K562 (cell line): Measurements from ENCODE around the gene CD300A. TPM values are rescaled to one million over a fixed set of nuclear protein-coding genes. Genes with fewer than 3 reads are reported as not detected.

Source experiments
- ATAC-seq: fragments of 200-7000 bp; cut with Tn5 transposase; 3 replicates; pipeline ENCODE4 v1.9.1; 2020; ENCODE audit warnings: moderate library complexity
- BruUV-seq: library from RNA; stranded (reverse); fragments of 400-500 nt; replicated peaks from 2 replicates; lab custom pipeline; 2021; lab: Mats Ljungman, UMichigan
- CTCF ChIA-PET: fragments of 300-600 bp; formaldehyde crosslinking; extraction: SDS; loops from one replicate; lab custom pipeline; 2021; ENCODE audit warnings: low intra/inter-chr PET ratio; lab: Yijun Ruan, JAX
- POLR2A ChIA-PET: fragments of 300-600, 350-650 bp; sonication (Branson Sonifier 250); formaldehyde crosslinking; extraction: SDS; loops from one replicate; lab custom pipeline; 2021; ENCODE audit warnings: antibody characterized with exemption, inconsistent platforms; lab: Yijun Ruan, JAX
- DNase-seq, 4 experiments: peaks; one replicate each; pipeline versions ENCODE4 v3.0.0 to v3.0.0-alpha.2; 2011 to 2018; ENCODE audit warnings: low spot score in 3 of 4, mixed read lengths in 3 of 4; ENCODE audit errors: extremely low read depth in 1 of 4
- FAIRE-seq: peaks from 2 replicates; lab custom pipeline; 2011; peaks lifted over from hg19 to GRCh38; lab: Jason Lieb, UNC
- H2AFZ ChIP-seq: 2 replicates; pipeline ENCODE4 v1.6.0; 2011; ENCODE audit warnings: low read depth, low read length, control low read depth, inconsistent platforms
- H3K27ac ChIP-seq: fragments of 200-600 bp; 3 replicates; pipeline ENCODE4 v1.8.0; 2011; ENCODE audit warnings: low read depth, mild to moderate bottlenecking, control low read depth, inconsistent platforms, low read length, moderate library complexity, mixed read lengths; ENCODE audit errors: extremely low read depth
- H3K27me3 ChIP-seq, 2 experiments: fragments of 300-600 bp in 1 of 2; 2 replicates in 1 of 2; 3 replicates in 1 of 2; pipeline versions ENCODE4 v1.6.0 to v1.8.0; 2011; ENCODE audit warnings: inconsistent platforms in 2 of 2, low read length in 2 of 2, mild to moderate bottlenecking in 1 of 2, mixed read lengths in 1 of 2, moderate library complexity in 1 of 2; ENCODE audit not compliant: control insufficient read depth in 2 of 2, insufficient read depth in 2 of 2
- H3K36me3 ChIP-seq: fragments of 300-600 bp; 3 replicates; pipeline ENCODE4 v1.8.0; 2011; ENCODE audit warnings: mild to moderate bottlenecking, low read length, inconsistent platforms; ENCODE audit not compliant: control insufficient read depth, insufficient read depth
- H3K4me1 ChIP-seq, 2 experiments: fragments of 200-600 bp in 1 of 2; replicated peaks in 1 of 2; 2 replicates in 1 of 2; 3 replicates in 1 of 2; pipeline versions ENCODE4 v1.5.1 to v1.8.0; 2011; ENCODE audit warnings: inconsistent platforms in 2 of 2, low read length in 2 of 2, mild to moderate bottlenecking in 1 of 2, mixed read lengths in 1 of 2, moderate library complexity in 1 of 2; ENCODE audit not compliant: control insufficient read depth in 2 of 2, insufficient read depth in 2 of 2
- H3K4me2 ChIP-seq: 2 replicates; pipeline ENCODE4 v1.6.1; 2011; ENCODE audit warnings: low read length, control low read depth, inconsistent platforms, mixed read lengths; ENCODE audit not compliant: insufficient read depth
- H3K4me3 ChIP-seq: fragments of 200-600 bp; sonication (generic), shearing (Covaris generic); 2 replicates; pipeline ENCODE4 v1.5.1; 2016; ENCODE audit warnings: control low read depth, inconsistent platforms
- H3K79me2 ChIP-seq: fragments of 200-600 bp; 3 replicates; pipeline ENCODE4 v1.8.0; 2011; ENCODE audit warnings: low read length, inconsistent platforms; ENCODE audit not compliant: control insufficient read depth, insufficient read depth
- H3K9ac ChIP-seq, 2 experiments: 2 replicates each; pipeline versions ENCODE4 v1.6.0 to v1.6.1; 2011; ENCODE audit warnings: low read depth in 2 of 2, low read length in 2 of 2, control low read depth in 1 of 2, inconsistent platforms in 1 of 2, mild to moderate bottlenecking in 1 of 2, mixed read lengths in 1 of 2; ENCODE audit not compliant: insufficient read depth in 1 of 2
- H3K9me1 ChIP-seq: one replicate; pipeline ENCODE4 v1.6.0; 2011; ENCODE audit warnings: inconsistent platforms, mild to moderate bottlenecking, low read length, moderate library complexity; ENCODE audit not compliant: control insufficient read depth, insufficient read depth
- H3K9me3 ChIP-seq: replicated peaks from 2 replicates; pipeline ENCODE4 v1.5.1; 2011; ENCODE audit warnings: low read depth, low read length, inconsistent platforms; ENCODE audit not compliant: control insufficient read depth, insufficient read depth
- H4K20me1 ChIP-seq: replicated peaks from 2 replicates; pipeline ENCODE4 v1.6.1; 2011; ENCODE audit warnings: low read length, inconsistent platforms, mixed read lengths; ENCODE audit not compliant: control insufficient read depth, insufficient read depth
- RBFOX2 ChIP-seq: fragments of 200-400 bp; formaldehyde crosslinking; IDR thresholded peaks from 2 replicates; pipeline ENCODE4 v1.6.1; 2017; ENCODE audit warnings: low read depth, mild to moderate bottlenecking, low read length, moderate library complexity
- SMARCE1 ChIP-seq: fragments of 450-650 bp; IDR thresholded peaks from 2 replicates; pipeline ENCODE4 v1.7.1; 2016; ENCODE audit warnings: mild to moderate bottlenecking
- SRSF3 ChIP-seq: fragments of 200-400 bp; formaldehyde crosslinking; IDR thresholded peaks from 2 replicates; pipeline ENCODE4 v1.6.1; 2016; ENCODE audit warnings: mild to moderate bottlenecking, low read length, moderate library complexity; ENCODE audit not compliant: insufficient read depth
- TAF1 ChIP-seq: IDR thresholded peaks from 2 replicates; pipeline ENCODE4 v1.6.1; 2011; ENCODE audit warnings: mild to moderate bottlenecking, low read length, moderate library complexity; ENCODE audit not compliant: insufficient read depth, control insufficient read depth, severe bottlenecking; ENCODE audit errors: extremely low read depth
- ZNF121 ChIP-seq: sonication (generic); formaldehyde crosslinking; conservative IDR thresholded peaks from 2 replicates; pipeline ENCODE4 v1.8.0; 2022; ENCODE audit warnings: missing genetic modification reagents
- ZNF830 ChIP-seq: fragments of 250-450 bp; sonication (Bioruptor Pico); IDR thresholded peaks from 2 replicates; pipeline ENCODE4 v1.5.0; 2021; ENCODE audit warnings: mild to moderate bottlenecking
- WGBS: fragments of 100-300 bp; shearing (Covaris generic); methylation state at CpG from one replicate; pipeline ENCODE4 v1.1.6; 2016; ENCODE audit warnings: low coverage, mixed read lengths; ENCODE audit not compliant: insufficient coverage; ENCODE audit errors: missing lambda C conversion rate; 5-methylcytosine and 5-hydroxymethylcytosine counted together
- in situ Hi-C: fragments of 300-500 bp; cut with MboI; formaldehyde crosslinking; loops from 4 replicates; pipeline ENCODE4 v1.15.0; 2018; ENCODE audit warnings: inconsistent platforms, mixed read lengths
- intact Hi-C: fragments of 100-400 bp; cut with micrococcal nuclease; formaldehyde crosslinking; loops from 2 replicates; pipeline ENCODE4 v1.14.2; 2022
- polyA plus RNA-seq, 8 experiments: library from polyadenylated mRNA; depleted of rRNA in 4 of 8; stranded (reverse) in 5 of 8; unstranded in 3 of 8; fragments of >200 nt; fragmentation: Nextera tagmentation in 2 of 8; fragmentation: Illumina TruSeq in 1 of 8; extraction: Ambion mirVana in 2 of 8; extraction: Trizol in 1 of 8; gene quantifications; 2 replicates each; pipeline versions ENCODE4 v1.2.1 to v1.2.3, GENCODE V29; 2011 to 2014; ENCODE audit warnings: inconsistent platforms in 1 of 8, missing spikeins in 1 of 8
- total RNA-seq, 7 experiments: library from RNA; depleted of rRNA in 6 of 7; stranded (reverse); fragments of >200 nt in 6 of 7; fragmentation: Illumina TruSeq in 2 of 7; extraction: Trizol in 2 of 7; gene quantifications; 2 replicates each; pipeline versions ENCODE4 v1.2.1 to v1.2.3, GENCODE V29; 2011 to 2021; ENCODE audit warnings: low replicate concordance in 1 of 7

The CD300A gene
- total and polyA plus RNA-seq, 9 of the 15 experiments (the other 6 are each of a cell fraction or from before 2014, with no cell fraction given): 0.21 to 1.7 (median 0.41) TPM; not detected in 1

GRCh38 chr17:74450925-74451403, 15.5 kb upstream of the CD300A start:
- 24% methylated on average over 13 of the region's 13 CpGs for WGBS

GRCh38 chr17:74451557-74451956, 14.9 kb upstream of the CD300A start:
- H3K4me2 ChIP-seq: no peak overlapping the region
- intact Hi-C loops (no loop called here), in situ Hi-C loops (no loop called here)
- no peak for DNase-seq
- BruUV-seq: no TSS peak
- ChIA-PET CTCF (no interaction called here), POLR2A (no interaction called here)
- no peak for ATAC-seq
- H3K27ac ChIP-seq: no peak overlapping the region
- H2AFZ ChIP-seq: no peak overlapping the region
- no peaks in the 10 kb centered on the region for H3K9me1 ChIP-seq
- no peak overlapping the region for H3K9ac ChIP-seq
- peaks cover 9 to 44% of the 10 kb centered on the region in 2 experiments; a peak in 3 of 5 replicates for H3K27me3 ChIP-seq
- no peaks in the 10 kb centered on the region for H4K20me1 ChIP-seq
- no peak for FAIRE-seq
- H3K4me1 ChIP-seq: peaks cover 11 to 26% of the 10 kb centered on the region in 2 experiments; a peak in 4 of 5 replicates
- H3K4me3 ChIP-seq: no peak overlapping the region
- WGBS: 21% methylated on average over 6 of the region's 6 CpGs
- no peak for TF ChIP-seq RBFOX2
- peak; percentile 52 for TF ChIP-seq ZNF121 (CRISPR knock-in tag)
- TF ChIP-seq ZNF830 (CRISPR knock-in tag): no peak
- H3K79me2 ChIP-seq: no peaks in the 10 kb centered on the region
- no peaks in the 10 kb centered on the region for H3K36me3 ChIP-seq
- H3K9me3 ChIP-seq: no peaks in the 10 kb centered on the region

More at GRCh38 chr17:74450925-74451403, 15.5 kb upstream of the CD300A start:
- ChIA-PET POLR2A (interaction anchor here (0.8 kb wide), 1 partner anchor 39 kb away, joined by 4 read pairs; no protein-coding TSS in a partner anchor), CTCF (interaction anchor here (0.9 kb wide), 1 partner anchor 42 kb away, joined by 4 read pairs; no protein-coding TSS in a partner anchor)
- Histone ChIP-seq H3K9me1 (no peaks in the 10 kb centered on the region), H3K9ac (no peak overlapping the region), H3K4me3 (no peak overlapping the region), H2AFZ (no peak overlapping the region), H3K9me3 (no peaks in the 10 kb centered on the region), H3K4me2 (no peak overlapping the region), H3K27me3 (peaks cover 11 to 48% of the 10 kb centered on the region in 2 experiments; a peak in 3 of 5 replicates), H3K79me2 (no peaks in the 10 kb centered on the region), H3K36me3 (no peaks in the 10 kb centered on the region), H3K27ac (no peak overlapping the region), H3K4me1 (peaks cover 11 to 29% of the 10 kb centered on the region in 2 experiments; a peak in 4 of 5 replicates), H4K20me1 (no peaks in the 10 kb centered on the region)
- intact Hi-C loops (no loop called here), in situ Hi-C loops (no loop called here)
- no peak for ATAC-seq
- no peak for TF ChIP-seq SMARCE1
- no peak for TF ChIP-seq TAF1
- no peak for TF ChIP-seq SRSF3
- BruUV-seq: no TSS peak
- DNase-seq: no peak
- FAIRE-seq: no peak
